Dedifferentiated amniotic fluid mesenchymal stem cell (primary cell): ENCODE results near the gene UAP1L1.
A peak's percentile ranks its signal among the peaks of the same experiment; 100 is the strongest.
"Not testable (repeated sequence)": the region's sequence is repeated elsewhere in the genome, so short reads cannot be mapped to it uniquely, and the experiment has no call there.

Experiments used
- DNase-seq: peaks from one replicate; pipeline ENCODE4 v3.0.0-alpha.2; 2016; ENCODE audit errors: extremely low spot score

The UAP1L1 gene

GRCh38 chr9:137077010-137077747 is at the start of gene UAP1L1:
TSS of gene UAP1L1 (plus strand) at chr9:137077517. CDS start at chr9:137077533, 16 bp downstream.
- DNase-seq = no peak

- DNase-seq = peak; percentile 31
These were observed 48.9 kb upstream of the UAP1L1 start for GRCh38 chr9:137028263-137029057.

- DNase-seq = peak; percentile 40
These were observed 48.0 kb upstream of the UAP1L1 start for GRCh38 chr9:137029058-137029936.

- no peak for DNase-seq
These were observed 47.3 kb upstream of the UAP1L1 start for GRCh38 chr9:137030006-137030405.

GRCh38 chr9:137030538-137031527 is 46.5 kb upstream of the UAP1L1 start:
- no peak for DNase-seq

GRCh38 chr9:137031904-137032640 is 45.2 kb upstream of the UAP1L1 start, which contains the start of gene FUT7:
TSS of gene FUT7 (minus strand) at chr9:137032088. CDS start at chr9:137031991, 97 bp downstream.
- no peak for DNase-seq

GRCh38 chr9:137032858-137033257 is 44.5 kb upstream of the UAP1L1 start:
- DNase-seq = no peak

GRCh38 chr9:137033481-137033880 is 43.8 kb upstream of the UAP1L1 start:
- not testable (repeated sequence) for DNase-seq

GRCh38 chr9:137034039-137034708 is 43.1 kb upstream of the UAP1L1 start:
- DNase-seq = no peak

GRCh38 chr9:137034709-137035506 is 42.4 kb upstream of the UAP1L1 start:
- DNase-seq = peak; percentile 63

GRCh38 chr9:137035507-137035834 is 41.8 kb upstream of the UAP1L1 start:
- DNase-seq = no peak

- no peak for DNase-seq
These were observed 41.4 kb upstream of the UAP1L1 start for GRCh38 chr9:137035937-137036336.

GRCh38 chr9:137037035-137037434 is 40.3 kb upstream of the UAP1L1 start:
- no peak for DNase-seq

GRCh38 chr9:137037483-137037882 is 39.8 kb upstream of the UAP1L1 start:
- no peak for DNase-seq

GRCh38 chr9:137038916-137039315 is 38.4 kb upstream of the UAP1L1 start:
- DNase-seq = no peak

GRCh38 chr9:137039611-137040366 is 37.5 kb upstream of the UAP1L1 start:
- no peak for DNase-seq

- DNase-seq = no peak
These were observed 36.7 kb upstream of the UAP1L1 start for GRCh38 chr9:137040568-137040967.

GRCh38 chr9:137041124-137041523 is 36.2 kb upstream of the UAP1L1 start:
- no peak for DNase-seq
